ENCODE data around the gene MSX1. TPM values are rescaled to one million over a fixed set of nuclear protein-coding genes. Genes with fewer than 3 reads are reported as not detected.

The MSX1 gene
- polyA plus RNA-seq, 3 donors from 2014 or later = 0.19 TPM; not detected in 2

DNA sequence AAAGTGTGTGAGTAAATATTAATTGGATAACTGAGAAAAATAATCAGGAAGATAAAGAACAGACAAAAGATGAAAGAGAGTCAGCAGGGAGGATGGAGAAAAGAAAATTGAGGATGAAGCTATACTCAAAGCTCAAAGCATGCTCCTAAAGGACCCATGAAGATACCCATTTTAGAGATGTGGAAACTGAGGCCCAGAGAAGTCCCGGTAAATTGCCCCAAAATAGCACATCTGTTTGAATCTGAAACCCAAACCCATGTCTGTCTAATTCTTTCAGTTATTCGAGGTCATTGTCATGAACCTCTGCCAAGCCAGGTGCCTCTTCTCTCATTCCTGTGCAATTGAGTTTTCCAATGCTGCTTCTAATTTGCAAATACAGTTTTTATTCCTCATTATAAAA is 29.6 kb upstream of the MSX1 start:
- Mint-ChIP-seq H3K4me3 (no peak overlapping the region), H3K9me3 (peaks cover 0 to 4% (median 0%) of the 10 kb centered on the region in 6 donors), H3K27ac (no peak overlapping the region)

DNA sequence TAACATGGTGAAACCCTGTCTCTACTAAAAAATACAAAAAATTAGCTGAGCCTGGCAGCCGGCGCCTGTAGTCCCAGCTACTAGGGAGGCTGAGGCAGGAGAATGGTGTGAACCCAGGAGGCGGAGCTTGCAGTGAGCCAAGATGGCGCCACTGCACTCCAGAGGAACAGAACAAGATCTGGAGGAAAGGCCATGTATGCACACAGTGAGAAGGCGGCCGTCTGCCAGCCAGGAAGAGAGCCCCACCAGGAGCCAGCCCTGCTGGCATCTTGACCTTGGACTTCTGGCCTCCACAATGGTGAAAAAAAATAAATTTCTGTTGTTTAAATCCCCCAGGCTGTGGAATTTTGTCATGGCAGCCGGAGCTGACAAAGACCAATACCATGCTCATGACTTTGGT is 28.2 kb upstream of the MSX1 start:
- H3K4me3 Mint-ChIP-seq = no peak overlapping the region
- no peak overlapping the region for H3K27ac Mint-ChIP-seq
- H3K27me3 Mint-ChIP-seq (ENCODE audit: low read depth in 3 of 3) = peaks cover 0 to 6% (median 3%) of the 10 kb centered on the region in 3 donors
- peaks cover 0 to 4% (median 0%) of the 10 kb centered on the region in 6 donors for H3K9me3 Mint-ChIP-seq
- H3K4me1 Mint-ChIP-seq = no peaks in the 10 kb centered on the region
- H3K36me3 Mint-ChIP-seq = no peaks in the 10 kb centered on the region
- no peak for DNase-seq

More for the DNA sequence above, 29.6 kb upstream of the MSX1 start:
- Mint-ChIP-seq H3K27me3 (ENCODE audit: low read depth in 3 of 3) (peaks cover 0 to 8% (median 6%) of the 10 kb centered on the region in 3 donors), H3K4me1 (no peaks in the 10 kb centered on the region), H3K36me3 (no peaks in the 10 kb centered on the region)
- no peak for DNase-seq

DNA sequence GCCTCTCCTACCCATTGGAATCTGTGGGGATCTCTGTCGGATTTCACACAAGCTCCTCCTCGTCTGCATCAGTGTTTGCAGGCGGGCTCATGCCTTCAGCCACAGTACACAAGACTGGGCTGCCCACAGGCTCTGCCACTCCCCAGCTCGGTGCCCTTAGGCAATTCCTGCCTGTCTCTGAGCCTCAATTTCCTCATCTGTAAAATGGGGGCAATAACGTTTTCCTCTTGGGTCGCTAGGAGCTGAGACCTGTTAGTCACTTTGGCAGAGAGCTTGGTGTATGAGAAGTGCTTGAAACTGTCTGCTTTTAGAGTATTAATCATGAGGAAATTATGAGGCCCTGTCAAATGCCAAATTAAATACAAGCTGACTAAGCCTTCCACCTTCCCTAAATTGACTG is 27.6 kb upstream of the MSX1 start:
- no peak for DNase-seq
- no peak overlapping the region for H3K27ac Mint-ChIP-seq
- H3K36me3 Mint-ChIP-seq = no peaks in the 10 kb centered on the region
- peaks cover 0 to 4% (median 0%) of the 10 kb centered on the region in 6 donors for H3K9me3 Mint-ChIP-seq
- peaks cover 0 to 6% (median 3%) of the 10 kb centered on the region in 3 donors for H3K27me3 Mint-ChIP-seq (ENCODE audit: low read depth in 3 of 3)
- H3K4me3 Mint-ChIP-seq = no peak overlapping the region
- no peaks in the 10 kb centered on the region for H3K4me1 Mint-ChIP-seq

DNA sequence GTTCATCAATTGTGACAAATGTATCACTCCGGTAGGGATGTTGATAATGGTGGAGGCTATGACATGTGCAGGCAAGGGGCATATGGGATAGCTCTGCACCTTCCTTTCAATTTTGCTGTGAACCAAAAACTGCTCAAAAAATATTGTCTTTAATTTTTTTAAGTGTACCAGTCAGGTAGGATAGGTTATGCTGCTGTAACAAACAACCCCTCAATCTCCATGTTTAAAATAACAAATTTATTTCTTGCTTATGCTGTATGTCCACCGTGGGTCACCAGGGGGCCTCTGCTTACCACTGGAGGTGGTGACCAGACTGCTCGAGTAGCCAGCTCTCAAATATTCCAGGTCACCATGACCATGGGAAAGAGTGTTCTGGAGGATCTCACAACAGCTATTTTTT is 23.4 kb upstream of the MSX1 start:
- DNase-seq = no peak
- peaks cover 0 to 2% (median 0%) of the 10 kb centered on the region in 6 donors for H3K9me3 Mint-ChIP-seq
- no peak overlapping the region for H3K4me3 Mint-ChIP-seq
- H3K36me3 Mint-ChIP-seq = no peaks in the 10 kb centered on the region
- no peak overlapping the region for H3K27ac Mint-ChIP-seq
- H3K27me3 Mint-ChIP-seq (ENCODE audit: low read depth in 3 of 3) = peaks cover 0 to 7% (median 6%) of the 10 kb centered on the region in 3 donors
- H3K4me1 Mint-ChIP-seq = no peaks in the 10 kb centered on the region

DNA sequence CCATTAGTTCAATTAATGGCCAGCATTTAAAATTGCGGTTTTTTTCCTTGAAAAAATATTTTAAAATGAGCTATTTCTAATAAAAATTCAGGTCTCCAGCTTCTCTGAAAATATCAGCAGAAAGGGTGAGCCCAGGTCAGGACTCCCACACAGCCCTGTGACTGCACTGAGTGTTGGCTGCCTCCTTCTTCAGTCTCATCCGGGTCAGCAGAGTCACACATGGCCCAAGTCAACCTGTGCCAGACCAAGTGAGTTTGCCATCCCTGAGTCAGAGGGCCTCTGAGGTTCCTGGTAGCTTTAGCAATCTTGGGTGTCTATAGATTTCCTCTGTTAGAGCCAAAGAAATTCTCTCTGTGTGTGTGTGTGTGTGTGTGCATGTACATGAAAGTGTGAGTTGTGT is 22.1 kb upstream of the MSX1 start:
- H3K36me3 Mint-ChIP-seq = no peaks in the 10 kb centered on the region
- no peaks in the 10 kb centered on the region for H3K4me1 Mint-ChIP-seq
- H3K27ac Mint-ChIP-seq = peak overlapping the region in 1 of 6 donors; percentile 6

DNA sequence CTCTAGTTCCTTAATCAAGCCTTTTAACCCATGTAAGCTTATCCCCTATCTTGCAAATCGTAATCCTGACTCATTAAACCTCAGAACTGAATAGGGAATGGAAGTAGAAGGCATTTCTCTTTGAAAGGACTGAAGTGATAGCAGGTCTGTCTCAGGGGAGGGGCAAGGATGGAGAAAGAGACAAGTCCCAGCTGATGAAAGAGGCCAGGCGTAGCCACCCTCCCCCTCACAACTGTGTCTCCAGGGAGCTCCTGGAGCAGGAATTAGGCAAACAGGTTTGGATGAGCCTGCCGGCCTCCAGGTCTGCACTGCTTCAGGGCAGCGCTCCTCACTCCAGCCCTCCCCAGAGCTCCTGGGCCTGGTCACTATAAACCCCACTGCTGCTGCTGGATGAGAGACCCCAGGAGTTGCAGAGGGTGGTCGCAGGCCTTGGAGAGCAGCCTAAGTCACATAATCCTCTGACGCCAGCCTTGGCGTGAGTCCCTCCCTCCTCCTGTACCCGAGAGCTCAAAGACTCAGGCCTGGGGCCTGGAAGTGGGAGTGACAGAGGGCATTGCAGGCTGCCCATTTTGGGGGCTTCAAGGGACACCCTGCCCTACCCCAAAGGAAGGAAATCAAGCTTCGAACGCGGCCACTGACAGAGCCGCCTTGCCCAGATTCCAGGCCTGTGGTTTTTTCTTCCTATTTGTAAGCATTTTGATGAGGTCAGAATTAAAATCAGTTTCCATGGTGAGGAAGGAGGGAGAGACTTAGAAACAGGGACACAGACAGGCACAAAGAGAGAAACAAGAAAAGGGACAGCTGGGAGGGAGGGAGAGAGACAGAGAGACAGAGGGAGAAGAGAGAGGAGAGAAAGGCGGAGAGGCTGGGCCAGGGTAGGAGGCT is 21.2 kb upstream of the MSX1 start:
- Mint-ChIP-seq H3K9me3 (peaks cover 0 to 2% (median 0%) of the 10 kb centered on the region in 6 donors), H3K4me1 (peaks cover 0 to 3% of the 10 kb centered on the region in 2 donors), H3K36me3 (no peaks in the 10 kb centered on the region), H3K27me3 (ENCODE audit: low read depth in 3 of 3) (peaks cover 0 to 7% (median 6%) of the 10 kb centered on the region in 3 donors), H3K27ac (no peak overlapping the region), H3K4me3 (no peak overlapping the region)
- no peak for DNase-seq

More for the DNA sequence above, 22.1 kb upstream of the MSX1 start:
- Mint-ChIP-seq H3K9me3 (peaks cover 0 to 2% (median 0%) of the 10 kb centered on the region in 6 donors), H3K4me3 (no peak overlapping the region), H3K27me3 (ENCODE audit: low read depth in 3 of 3) (peaks cover 0 to 7% (median 6%) of the 10 kb centered on the region in 3 donors)
- DNase-seq = no peak

DNA sequence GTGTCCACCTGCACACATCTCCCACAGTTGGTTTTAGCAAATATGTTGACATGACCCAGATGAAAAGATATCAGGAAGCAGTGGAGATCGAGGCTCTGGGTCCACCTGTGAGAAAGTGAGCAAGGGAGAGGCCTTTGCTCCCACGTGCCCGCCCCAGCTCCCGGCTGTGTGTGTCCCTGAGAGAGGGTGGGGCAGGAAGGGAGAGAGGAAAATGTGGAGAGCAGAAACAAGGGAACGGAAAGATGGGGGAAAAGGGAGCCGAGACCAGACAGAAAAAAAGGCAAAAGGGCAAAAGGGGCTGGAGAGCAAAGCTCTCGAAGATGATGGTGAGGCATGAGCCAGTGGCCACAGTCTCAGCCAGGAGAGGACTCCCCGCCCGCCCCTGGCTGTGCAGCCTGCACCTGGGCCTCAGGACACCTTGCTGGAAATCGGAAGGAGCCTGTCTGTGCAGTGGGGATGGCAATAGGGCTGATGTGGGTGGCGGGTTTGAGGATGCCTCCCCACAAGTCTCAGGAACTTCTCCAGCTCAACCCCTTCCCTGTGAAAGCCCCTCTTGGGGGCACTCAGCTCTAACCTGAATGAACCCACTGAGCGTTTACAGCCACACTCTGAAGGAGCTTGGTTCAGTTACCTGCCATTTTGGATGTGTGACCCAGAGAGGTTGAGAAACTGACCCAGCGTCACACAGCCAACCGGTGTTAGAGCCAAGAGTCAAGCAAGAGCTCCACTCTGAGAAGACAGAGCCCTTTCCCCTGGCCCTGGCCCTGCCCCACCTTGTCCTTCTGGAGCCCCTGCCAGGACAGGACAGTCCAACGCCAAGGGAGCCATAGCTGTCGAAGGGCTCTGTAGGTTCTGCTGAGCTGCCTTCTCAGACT is 20.3 kb upstream of the MSX1 start:
- Mint-ChIP-seq H3K27me3 (ENCODE audit: low read depth in 3 of 3) (peaks cover 0 to 7% (median 4%) of the 10 kb centered on the region in 3 donors), H3K36me3 (no peaks in the 10 kb centered on the region), H3K27ac (no peak overlapping the region)

DNA sequence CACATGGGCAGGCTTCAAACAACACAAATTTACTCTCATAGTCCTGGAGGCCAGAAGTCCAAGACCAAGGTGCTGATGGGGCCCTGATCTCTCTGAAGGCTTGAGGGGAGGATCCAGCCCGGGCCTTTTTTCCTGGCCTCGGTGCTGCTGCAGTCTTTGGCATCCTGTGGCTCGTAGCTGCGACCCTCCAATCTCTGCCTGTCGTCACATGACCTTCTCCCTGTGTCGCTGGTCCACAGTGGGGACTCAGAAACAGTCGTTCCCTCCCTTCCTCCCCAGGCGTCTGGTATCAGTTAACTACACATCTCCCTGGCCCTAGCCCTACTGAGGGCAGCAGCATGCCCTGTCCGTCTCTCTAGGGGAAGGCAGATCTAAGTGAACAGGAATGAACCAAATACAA is 19.1 kb upstream of the MSX1 start:
- H3K4me3 Mint-ChIP-seq = no peak overlapping the region
- no peaks in the 10 kb centered on the region for H3K9me3 Mint-ChIP-seq
- H3K4me1 Mint-ChIP-seq = peaks cover 0 to 3% of the 10 kb centered on the region in 2 donors
- no peaks in the 10 kb centered on the region for H3K36me3 Mint-ChIP-seq
- H3K27ac Mint-ChIP-seq = no peak overlapping the region
- peaks cover 0 to 8% (median 4%) of the 10 kb centered on the region in 3 donors for H3K27me3 Mint-ChIP-seq (ENCODE audit: low read depth in 3 of 3)
- no peak for DNase-seq

More for the DNA sequence above, 20.3 kb upstream of the MSX1 start:
- H3K9me3 Mint-ChIP-seq = peaks cover 0 to 2% (median 0%) of the 10 kb centered on the region in 6 donors
- no peak overlapping the region for H3K4me3 Mint-ChIP-seq
- peaks cover 0 to 3% of the 10 kb centered on the region in 2 donors for H3K4me1 Mint-ChIP-seq
- DNase-seq = no peak

DNA sequence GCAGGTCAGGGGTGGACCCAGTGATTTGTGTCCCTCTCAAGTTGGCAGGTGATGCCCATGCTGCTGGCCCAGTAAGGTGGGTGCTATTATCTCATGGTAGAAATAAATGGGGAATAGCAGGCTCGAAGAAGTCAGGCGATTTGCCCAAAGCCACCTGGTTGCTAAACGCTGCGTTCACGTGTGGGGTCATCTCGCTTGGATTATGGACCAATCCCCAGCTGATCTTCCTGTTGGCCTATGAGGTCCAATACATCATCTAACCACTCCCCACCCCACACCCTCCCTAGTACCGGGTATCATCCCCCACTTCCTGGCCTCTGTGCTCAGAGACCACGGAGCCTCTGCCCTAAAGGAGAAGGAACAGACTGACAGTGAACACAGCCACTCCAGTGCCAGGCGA is 18.3 kb upstream of the MSX1 start:
- H3K4me1 Mint-ChIP-seq = peaks cover 0 to 3% of the 10 kb centered on the region in 2 donors
- peaks cover 0 to 1% (median 0%) of the 10 kb centered on the region in 3 donors for H3K36me3 Mint-ChIP-seq
- no peak for DNase-seq
- no peak overlapping the region for H3K4me3 Mint-ChIP-seq
- H3K9me3 Mint-ChIP-seq = no peaks in the 10 kb centered on the region
- H3K27me3 Mint-ChIP-seq (ENCODE audit: low read depth in 3 of 3) = peaks cover 0 to 8% (median 4%) of the 10 kb centered on the region in 3 donors
- no peak overlapping the region for H3K27ac Mint-ChIP-seq

DNA sequence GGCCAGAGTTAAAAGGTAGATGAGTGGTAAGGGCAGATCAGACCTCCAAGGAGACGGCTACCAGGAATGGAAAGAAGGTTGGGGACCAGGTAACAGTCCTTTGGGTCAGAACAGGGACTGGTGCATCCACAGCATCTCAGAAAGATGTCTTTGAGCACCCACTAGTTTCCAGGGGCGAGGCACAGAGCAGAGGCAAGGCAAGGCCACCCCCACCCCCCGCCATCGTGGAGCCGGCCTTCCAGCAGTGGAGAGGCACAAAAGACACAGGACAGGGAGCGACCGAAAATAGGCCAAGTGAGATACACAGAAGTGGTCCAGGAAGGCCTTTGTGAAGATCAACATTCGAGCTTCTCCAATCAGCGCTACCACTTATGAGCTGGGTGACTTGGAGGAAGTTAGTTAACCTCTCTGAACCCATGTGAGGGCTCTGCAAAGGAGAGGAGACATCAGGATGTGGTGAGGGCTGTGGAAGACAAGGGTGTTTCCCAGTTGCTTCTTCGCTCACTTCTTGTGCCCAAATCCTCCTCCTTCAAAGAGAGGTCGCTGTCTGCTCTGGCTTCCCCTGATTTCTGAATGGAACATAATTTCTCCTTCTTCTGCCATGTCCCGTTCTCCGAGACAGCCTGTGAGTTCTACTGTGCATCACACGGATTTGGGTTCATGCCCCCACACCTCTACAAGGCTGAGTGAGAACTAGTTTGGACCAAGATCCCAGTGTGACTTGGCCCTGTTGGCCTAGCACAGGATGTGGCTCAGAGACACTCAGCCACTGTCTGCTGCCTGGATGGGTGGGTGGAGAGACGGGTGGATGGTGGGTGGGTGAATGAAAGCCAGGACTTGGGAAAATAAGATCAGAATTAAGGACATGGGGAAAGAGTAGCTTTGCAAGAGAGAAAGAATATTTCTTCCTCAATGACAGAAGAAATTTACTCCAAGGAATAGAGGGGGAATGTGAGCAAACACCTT is 16.7 kb upstream of the MSX1 start:
- no peak for DNase-seq
- H3K36me3 Mint-ChIP-seq = peaks cover 0 to 3% (median 0%) of the 10 kb centered on the region in 3 donors
- peak overlapping the region in 1 of 6 donors; percentile 51 for H3K27ac Mint-ChIP-seq
- H3K4me3 Mint-ChIP-seq = no peak overlapping the region
- H3K9me3 Mint-ChIP-seq = no peaks in the 10 kb centered on the region
- H3K4me1 Mint-ChIP-seq = peaks cover 0 to 3% of the 10 kb centered on the region in 2 donors
- peaks cover 0 to 8% (median 4%) of the 10 kb centered on the region in 3 donors for H3K27me3 Mint-ChIP-seq (ENCODE audit: low read depth in 3 of 3)

DNA sequence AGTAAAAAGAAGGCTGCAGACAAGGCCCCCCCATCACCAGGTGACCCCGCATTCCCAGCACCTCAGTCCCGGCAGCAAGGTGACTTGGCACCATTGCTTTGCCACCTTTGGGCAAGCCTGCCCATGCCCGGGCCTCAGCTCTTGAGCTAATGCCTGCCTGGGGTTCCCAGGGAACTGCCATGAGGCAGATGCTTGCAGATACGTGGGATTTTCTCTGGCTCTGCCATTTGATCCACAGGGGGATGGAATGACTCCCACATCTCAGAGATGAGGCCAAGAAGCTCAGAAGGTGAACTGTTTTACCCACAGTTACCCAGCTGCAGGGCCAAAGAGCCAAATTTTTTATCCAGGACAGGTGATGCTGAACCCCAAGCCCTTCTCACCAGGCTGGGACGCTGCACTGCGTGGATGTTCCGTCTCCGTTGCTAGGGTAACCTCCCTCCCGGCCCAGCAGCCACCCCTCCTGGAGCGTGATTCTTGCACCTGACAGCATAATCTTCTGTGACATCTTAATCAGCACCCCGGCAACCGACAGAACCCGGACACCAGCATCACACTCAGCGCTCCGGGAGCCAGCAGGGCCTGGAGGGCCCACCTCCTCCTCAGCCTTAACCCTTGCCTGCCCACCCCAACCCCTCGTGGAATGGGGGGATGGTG is 15.7 kb upstream of the MSX1 start:
- H3K4me3 Mint-ChIP-seq = no peak overlapping the region
- H3K4me1 Mint-ChIP-seq = peaks cover 0 to 3% of the 10 kb centered on the region in 2 donors
- H3K9me3 Mint-ChIP-seq = no peaks in the 10 kb centered on the region
- no peak overlapping the region for H3K27ac Mint-ChIP-seq
- peaks cover 4 to 8% (median 8%) of the 10 kb centered on the region in 3 donors for H3K27me3 Mint-ChIP-seq (ENCODE audit: low read depth in 3 of 3)
- H3K36me3 Mint-ChIP-seq = peaks cover 0 to 3% (median 0%) of the 10 kb centered on the region in 3 donors
- no peak for DNase-seq

DNA sequence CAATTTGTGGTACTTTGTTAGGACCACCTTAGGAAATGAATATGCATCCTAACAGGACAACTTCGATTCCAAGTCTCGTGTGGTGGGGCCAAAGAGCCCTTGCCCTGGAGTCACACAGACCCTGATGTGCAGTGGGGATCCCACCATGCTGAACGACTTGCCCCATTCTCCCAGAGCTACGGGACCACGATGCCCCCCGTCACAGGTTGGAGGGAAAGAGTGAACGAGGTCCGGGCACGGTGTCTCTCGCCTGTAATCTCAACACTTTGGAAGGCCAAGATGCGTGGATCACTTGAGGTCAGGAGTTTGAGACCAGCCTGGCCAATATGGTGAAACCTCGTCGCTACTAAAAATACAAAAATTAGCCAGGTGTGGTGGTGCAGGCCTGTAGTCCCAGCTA is 14.4 kb upstream of the MSX1 start:
- no peak overlapping the region for H3K4me3 Mint-ChIP-seq
- H3K27me3 Mint-ChIP-seq (ENCODE audit: low read depth in 3 of 3) = peaks cover 6 to 8% (median 7%) of the 10 kb centered on the region in 3 donors
- H3K36me3 Mint-ChIP-seq = peaks cover 0 to 3% (median 0%) of the 10 kb centered on the region in 3 donors
- H3K27ac Mint-ChIP-seq = no peak overlapping the region
- no peaks in the 10 kb centered on the region for H3K9me3 Mint-ChIP-seq
- H3K4me1 Mint-ChIP-seq = peaks cover 0 to 3% of the 10 kb centered on the region in 2 donors
- no peak for DNase-seq
